Panc1 (cell line): ENCODE data around the gene SIGLEC11. TPM values are rescaled to one million over a fixed set of nuclear protein-coding genes. Genes with fewer than 3 reads are reported as not detected.

ENCODE experiments used
- ATAC-seq: fragments of 200-7000 bp; cut with Tn5 transposase; 2 replicates; pipeline ENCODE4 v1.9.1; 2020; ENCODE audit warnings: mild to moderate bottlenecking, moderate library complexity
- BruUV-seq: library from RNA; stranded (reverse); fragments of 400-500 nt; replicated peaks from 2 replicates; lab custom pipeline; 2021; lab: Mats Ljungman, UMichigan
- CTCF ChIA-PET: fragments of 300-600 bp; sonication (Branson Sonifier 250); formaldehyde crosslinking; loops from one replicate; lab custom pipeline; 2022; ENCODE audit warnings: antibody characterized with exemption; lab: Charles Lee
- POLR2A ChIA-PET: fragments of 300-600 bp; sonication (Branson Sonifier 250); formaldehyde crosslinking; loops from one replicate; lab custom pipeline; 2022; ENCODE audit warnings: antibody characterized with exemption; lab: Charles Lee
- DNase-seq: peaks from one replicate; pipeline ENCODE4 v3.0.0-alpha.2; 2010; ENCODE audit warnings: low read depth, low spot score
- H3K27ac ChIP-seq: 2 replicates; pipeline ENCODE4 v1.5.1; 2011; ENCODE audit warnings: mild to moderate bottlenecking, low read length, inconsistent platforms
- H3K27me3 ChIP-seq: fragments of 200-500 bp; sonication (Bioruptor generic); 2 replicates; pipeline ENCODE4 v1.6.0; 2014; ENCODE audit warnings: low read length, inconsistent platforms; ENCODE audit not compliant: control insufficient read depth, insufficient read depth
- H3K36me3 ChIP-seq: fragments of 200-500 bp; sonication (Bioruptor generic); 2 replicates; pipeline ENCODE4 v1.5.1; 2014; ENCODE audit warnings: inconsistent platforms, mild to moderate bottlenecking, low read length, moderate library complexity; ENCODE audit not compliant: control insufficient read depth, insufficient read depth
- H3K4me1 ChIP-seq: 2 replicates; pipeline ENCODE4 v1.5.1; 2011; ENCODE audit warnings: inconsistent platforms, mild to moderate bottlenecking, low read length, moderate library complexity; ENCODE audit not compliant: control insufficient read depth, insufficient read depth
- H3K4me3 ChIP-seq, 2 experiments: 2 replicates each; pipeline ENCODE4 v1.5.1; 2011 to 2012; ENCODE audit warnings: low read depth in 2 of 2, low read length in 2 of 2, mild to moderate bottlenecking in 2 of 2, inconsistent platforms in 1 of 2, moderate library complexity in 1 of 2
- H3K9me3 ChIP-seq: fragments of 200-500 bp; sonication (Bioruptor generic); 2 replicates; pipeline ENCODE4 v1.5.1; 2014; ENCODE audit warnings: low read depth, mild to moderate bottlenecking, inconsistent platforms, low read length, moderate library complexity; ENCODE audit not compliant: control insufficient read depth, insufficient read depth
- CTCF ChIP-seq: fragments of 450-650 bp; IDR thresholded peaks from 2 replicates; pipeline ENCODE4 v1.5.1; 2017; ENCODE audit warnings: mild to moderate bottlenecking
- POLR2AphosphoS5 ChIP-seq: IDR thresholded peaks from 2 replicates; pipeline ENCODE4 v1.6.1; 2012; ENCODE audit warnings: mild to moderate bottlenecking, low read depth, low read length, moderate library complexity
- REST ChIP-seq, 2 experiments: IDR thresholded peaks; 2 replicates each; pipeline ENCODE4 v1.6.1; 2011 to 2012; ENCODE audit warnings: low read depth in 2 of 2, control low read depth in 1 of 2, low read length in 1 of 2, mild to moderate bottlenecking in 1 of 2, moderate library complexity in 1 of 2; ENCODE audit not compliant: insufficient read depth in 1 of 2
- SIN3A ChIP-seq: IDR thresholded peaks from 2 replicates; pipeline ENCODE4 v1.6.1; 2012; ENCODE audit warnings: low read depth, mild to moderate bottlenecking, low read length, moderate library complexity, borderline replicate concordance; ENCODE audit not compliant: insufficient read depth
- TCF7L2 ChIP-seq: IDR thresholded peaks from 2 replicates; pipeline ENCODE4 v1.6.1; 2011; ENCODE audit warnings: mild to moderate bottlenecking, low read depth, low read length, inconsistent platforms
- in situ Hi-C: cut with HindIII; loops from 2 replicates; pipeline ENCODE4 v1.10.0; 2016; ENCODE audit warnings: low sequenced_read_pairs, low pct_unique_long_range_greater_than_20kb
- intact Hi-C: fragments of 100-400 bp; cut with micrococcal nuclease; formaldehyde crosslinking; loops from one replicate; pipeline ENCODE4 v1.10.0; 2022; ENCODE audit not compliant: unreplicated experiment
- total RNA-seq: library from RNA; stranded (reverse); gene quantifications from one replicate; pipeline ENCODE4 v1.2.1, GENCODE V29; 2021; ENCODE audit not compliant: unreplicated experiment

SIGLEC11 gene
- total RNA-seq, 1 experiment from 2014 or later, result not detected

GRCh38 chr19:49986354-49986753 lies 25.4 kb upstream of the SIGLEC11 start:
- ChIA-PET POLR2A (no interaction called here), CTCF (interaction anchor here (0.5 kb wide), 1 partner anchor 89 kb away, joined by 5 read pairs; no protein-coding TSS in a partner anchor)
- intact Hi-C loops (no loop called here), in situ Hi-C loops (no loop called here)
- BruUV-seq, result no TSS peak
- H3K27me3 ChIP-seq, result no peaks in the 10 kb centered on the region
- H3K36me3 ChIP-seq, result no peaks in the 10 kb centered on the region; the same call in 1 of the 2 replicates
- H3K9me3 ChIP-seq, result no peaks in the 10 kb centered on the region
- no peak overlapping the region for H3K4me3 ChIP-seq
- DNase-seq (no peak), ATAC-seq (no peak)
- peak in 1 of 2 experiments; percentile 66; a peak in 1 of 4 replicates for TF ChIP-seq REST (IDR thresholded peaks at IDR 0.05; ENCODE audit: insufficient read depth in 1 of 2, low read depth in 2 of 2, low read length in 1 of 2)
- no peak for TF ChIP-seq POLR2AphosphoS5
- no peak for TF ChIP-seq SIN3A
- no peak for TF ChIP-seq CTCF
- TF ChIP-seq TCF7L2, result no peak
- H3K4me1 ChIP-seq, result no peaks in the 10 kb centered on the region
- H3K27ac ChIP-seq, result no peak overlapping the region

- Histone ChIP-seq H3K9me3 (no peaks in the 10 kb centered on the region), H3K4me3 (no peak overlapping the region), H3K27me3 (no peaks in the 10 kb centered on the region), H3K36me3 (no peaks in the 10 kb centered on the region; the same call in 1 of the 2 replicates), H3K4me1 (no peaks in the 10 kb centered on the region), H3K27ac (no peak overlapping the region)
- no TSS peak for BruUV-seq
- ChIA-PET POLR2A (no interaction called here), CTCF (no interaction called here)
- DNase-seq (no peak), ATAC-seq (no peak)
- in situ Hi-C loops, result no loop called here
- intact Hi-C loops, result loop anchor here (2.0 kb wide), 1 partner anchor 49 kb away; no protein-coding TSS in a partner anchor
- TF ChIP-seq SIN3A, result no peak
- TF ChIP-seq REST (IDR thresholded peaks at IDR 0.05; ENCODE audit: insufficient read depth in 1 of 2, low read depth in 2 of 2, low read length in 1 of 2), result no peak
- no peak for TF ChIP-seq TCF7L2
- TF ChIP-seq POLR2AphosphoS5, result no peak
- no peak for TF ChIP-seq CTCF
These were observed 24.9 kb upstream of the SIGLEC11 start for GRCh38 chr19:49985871-49986270.
